Heart left ventricle (tissue), 13 donors: Measurements from ENCODE around the gene GPX5.

ENCODE experiments used
- POLR2A ChIP-seq, 2 donors: fragments of 450-650 bp; IDR thresholded peaks; one replicate each; pipeline ENCODE4 v1.6.1; 2017; ENCODE audit warnings: antibody characterized with exemption in 2 of 2, mild to moderate bottlenecking in 2 of 2, moderate library complexity in 2 of 2
- TF ChIP-seq, protein P1 (sequence below), 12 donors: fragments of 200-600 bp; sonication (generic) in 4 of 12; IDR thresholded peaks; one replicate each; pipeline versions ENCODE4 v1.5.0 to v1.8.0; 2018 to 2022; ENCODE audit warnings: antibody characterized with exemption in 12 of 12, mild to moderate bottlenecking in 5 of 12
- donor health status: ischemic (EF 13 %, LVEDD 7.1; RV severe dilation, severe dysfunction).
- donor health status: DM: no; HTN: yes; CAD: no.
- donor health status: DM: no; HTN: no; CAD: no.
- donor health status: ischemic (EF 25% LVEDD 6.9; RV normal size, moderate dysfunction).
- donor health status: ischemic (EF 25% LVEDD 5.7; RV mildly dilated, moderate dysfunction).
- donor health status: ischemic (EF 35%, LVEDD 5.7; RV mildly dilated, moderate dysfunction).
- donor health status: nonischemic (EF 11% LVEDD 7.7; RV severe dilation, severe dysfunction).
- donor health status: DM: yes; HTN: yes; CAD: no.
- donor health status: PGD.
- donor health status: ischemic (EF 29% LVEDD 5.4; RV normal size, mild dysfunction).
- donor health status: nonischemic (EF 23%, LVEDD 6.1; RV moderate dilation, normal function).

DNA sequence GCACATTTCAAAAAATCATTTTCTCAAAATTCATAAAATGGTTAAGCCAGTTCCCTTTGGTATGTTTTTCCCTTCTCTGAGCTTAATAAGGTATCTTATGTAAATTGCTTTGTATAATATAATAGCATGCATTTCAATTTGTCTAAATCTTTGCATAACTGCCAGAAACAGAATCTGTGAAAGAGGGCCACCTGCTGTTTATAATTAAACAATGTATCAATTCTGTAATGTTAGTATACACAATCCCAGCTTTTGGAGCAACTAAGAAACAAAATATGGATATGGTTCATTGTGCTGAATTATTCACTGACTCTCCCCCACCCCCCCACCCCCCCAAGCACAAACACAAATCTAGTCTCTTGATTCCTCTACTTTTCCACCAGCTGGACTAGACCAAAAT, 54.8 kb downstream of the GPX5 start:
- TF ChIP-seq, protein P1, sequence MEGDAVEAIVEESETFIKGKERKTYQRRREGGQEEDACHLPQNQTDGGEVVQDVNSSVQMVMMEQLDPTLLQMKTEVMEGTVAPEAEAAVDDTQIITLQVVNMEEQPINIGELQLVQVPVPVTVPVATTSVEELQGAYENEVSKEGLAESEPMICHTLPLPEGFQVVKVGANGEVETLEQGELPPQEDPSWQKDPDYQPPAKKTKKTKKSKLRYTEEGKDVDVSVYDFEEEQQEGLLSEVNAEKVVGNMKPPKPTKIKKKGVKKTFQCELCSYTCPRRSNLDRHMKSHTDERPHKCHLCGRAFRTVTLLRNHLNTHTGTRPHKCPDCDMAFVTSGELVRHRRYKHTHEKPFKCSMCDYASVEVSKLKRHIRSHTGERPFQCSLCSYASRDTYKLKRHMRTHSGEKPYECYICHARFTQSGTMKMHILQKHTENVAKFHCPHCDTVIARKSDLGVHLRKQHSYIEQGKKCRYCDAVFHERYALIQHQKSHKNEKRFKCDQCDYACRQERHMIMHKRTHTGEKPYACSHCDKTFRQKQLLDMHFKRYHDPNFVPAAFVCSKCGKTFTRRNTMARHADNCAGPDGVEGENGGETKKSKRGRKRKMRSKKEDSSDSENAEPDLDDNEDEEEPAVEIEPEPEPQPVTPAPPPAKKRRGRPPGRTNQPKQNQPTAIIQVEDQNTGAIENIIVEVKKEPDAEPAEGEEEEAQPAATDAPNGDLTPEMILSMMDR (IDR thresholded peaks at IDR 0.05): no peak
- no peak for TF ChIP-seq POLR2A (IDR thresholded peaks at IDR 0.05)
